ENCODE results near the gene TPMT.
"Not testable (repeated sequence)": the region's sequence is repeated elsewhere in the genome, so short reads cannot be mapped to it uniquely, and the experiment has no call there.

The TPMT gene

GRCh38 chr6:18154507-18155149 lies at the start of gene TPMT:
TSS of gene TPMT (minus strand) at chr6:18155077. CDS start at chr6:18149127, 5,950 bp downstream.
- DNase-seq (ENCODE audit: low read depth in 2 of 2): no peak

- no peak for DNase-seq (ENCODE audit: low read depth in 2 of 2)
These were observed 48.9 kb upstream of the TPMT start for GRCh38 chr6:18203786-18204185.

- DNase-seq (ENCODE audit: low read depth in 2 of 2): no peak
These were observed 37.1 kb upstream of the TPMT start for GRCh38 chr6:18192026-18192425.

- no peak for DNase-seq (ENCODE audit: low read depth in 2 of 2)
These were observed 34.3 kb upstream of the TPMT start for GRCh38 chr6:18189196-18189595.

DNA sequence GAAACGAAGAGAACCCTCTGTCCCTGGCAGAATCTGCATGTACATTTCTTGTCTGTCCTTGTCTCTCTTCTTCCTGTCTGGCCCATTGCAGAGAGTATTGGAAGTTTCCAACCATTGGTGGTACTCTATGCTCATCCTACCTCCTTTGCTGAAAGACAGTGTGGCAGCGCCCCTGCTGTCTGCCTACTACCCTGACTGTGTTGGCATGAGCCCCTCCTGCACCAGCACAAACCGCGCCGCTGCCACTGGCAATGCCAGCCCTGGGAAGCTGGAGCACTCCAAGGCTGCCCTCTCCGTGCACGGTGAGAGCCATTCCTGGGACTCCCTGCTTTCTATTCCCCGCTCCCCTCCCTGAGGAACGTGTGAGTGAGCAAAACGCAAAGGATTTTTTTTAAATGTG lies 32.8 kb upstream of the TPMT start:
- no peak for DNase-seq (ENCODE audit: low read depth in 2 of 2)

DNA sequence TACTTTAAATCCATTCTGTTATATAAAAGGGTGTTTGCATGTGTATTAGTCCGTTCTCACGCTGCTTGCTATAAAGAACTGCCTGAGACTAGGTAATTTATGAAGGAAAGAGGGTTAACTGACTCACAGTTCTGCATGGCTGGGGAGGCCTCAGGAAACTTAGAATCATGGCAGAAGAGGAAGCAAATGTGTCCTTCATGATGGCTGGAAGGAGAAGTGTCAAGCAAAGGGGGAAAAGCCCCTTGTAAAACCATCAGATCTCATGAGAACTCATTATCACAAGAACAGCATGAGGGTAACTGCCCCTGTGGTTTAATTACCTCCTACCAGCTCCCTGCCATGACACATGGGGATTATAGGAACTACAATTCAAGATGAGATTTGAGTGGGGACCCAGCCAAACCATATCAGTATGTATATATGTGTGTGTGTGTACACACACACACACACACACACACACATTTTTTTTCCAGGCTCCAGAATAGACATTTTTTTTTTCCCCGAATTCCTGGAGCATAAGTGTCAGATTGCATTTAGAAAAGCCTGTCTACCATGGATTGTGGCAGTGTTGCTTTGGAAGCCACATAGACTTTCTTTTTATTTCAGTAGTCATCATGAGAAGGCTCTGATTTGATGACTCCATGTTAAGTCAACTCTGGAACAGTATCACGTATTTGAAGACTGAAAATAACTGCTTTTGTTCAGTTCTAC lies 31.8 kb upstream of the TPMT start:
- no peak for DNase-seq (ENCODE audit: low read depth in 2 of 2)

GRCh38 chr6:18186033-18186432 lies 31.2 kb upstream of the TPMT start:
- DNase-seq (ENCODE audit: low read depth in 2 of 2): no peak

DNA sequence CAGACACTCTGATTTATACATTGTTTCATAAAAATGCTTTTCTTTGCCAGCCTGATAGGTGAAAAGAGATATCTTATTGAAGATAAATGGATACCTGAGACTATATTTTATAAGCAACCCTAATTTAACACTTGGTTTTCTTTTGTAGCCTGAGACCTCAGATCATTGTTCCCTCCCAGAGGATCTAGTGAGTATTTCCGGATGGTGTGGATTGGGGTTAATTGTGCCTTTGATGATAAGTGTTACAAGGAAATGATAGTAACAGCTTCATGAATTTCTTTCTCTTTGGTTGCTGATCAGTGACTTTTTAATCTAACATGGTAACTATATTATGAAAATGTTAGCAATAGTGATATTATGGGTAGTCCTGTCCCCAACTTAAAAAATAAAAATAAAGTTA lies 30.7 kb upstream of the TPMT start:
- DNase-seq (ENCODE audit: low read depth in 2 of 2): no peak

GRCh38 chr6:18183766-18184165 lies 28.9 kb upstream of the TPMT start:
- DNase-seq (ENCODE audit: low read depth in 2 of 2): no peak

DNA sequence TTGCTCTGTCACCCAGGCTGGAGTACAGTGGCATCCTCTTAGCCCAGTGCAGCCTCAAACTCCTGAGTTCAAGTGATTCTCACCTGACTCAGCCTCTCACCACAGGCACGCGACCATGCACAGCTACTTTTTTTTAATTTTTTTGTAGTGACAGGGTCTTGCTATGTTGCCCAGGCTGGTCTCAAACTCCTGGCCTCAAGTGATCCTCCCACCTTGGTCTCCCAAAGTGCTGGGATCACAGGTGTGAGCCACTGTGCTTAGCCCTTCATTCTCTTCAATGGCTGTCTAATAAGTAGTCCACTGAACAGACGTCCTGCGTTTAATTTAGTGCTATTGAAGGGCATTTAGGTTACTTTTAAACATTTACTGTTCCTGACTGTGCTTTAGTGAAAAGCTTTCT lies 27.7 kb upstream of the TPMT start:
- no peak for DNase-seq (ENCODE audit: low read depth in 2 of 2)

DNA sequence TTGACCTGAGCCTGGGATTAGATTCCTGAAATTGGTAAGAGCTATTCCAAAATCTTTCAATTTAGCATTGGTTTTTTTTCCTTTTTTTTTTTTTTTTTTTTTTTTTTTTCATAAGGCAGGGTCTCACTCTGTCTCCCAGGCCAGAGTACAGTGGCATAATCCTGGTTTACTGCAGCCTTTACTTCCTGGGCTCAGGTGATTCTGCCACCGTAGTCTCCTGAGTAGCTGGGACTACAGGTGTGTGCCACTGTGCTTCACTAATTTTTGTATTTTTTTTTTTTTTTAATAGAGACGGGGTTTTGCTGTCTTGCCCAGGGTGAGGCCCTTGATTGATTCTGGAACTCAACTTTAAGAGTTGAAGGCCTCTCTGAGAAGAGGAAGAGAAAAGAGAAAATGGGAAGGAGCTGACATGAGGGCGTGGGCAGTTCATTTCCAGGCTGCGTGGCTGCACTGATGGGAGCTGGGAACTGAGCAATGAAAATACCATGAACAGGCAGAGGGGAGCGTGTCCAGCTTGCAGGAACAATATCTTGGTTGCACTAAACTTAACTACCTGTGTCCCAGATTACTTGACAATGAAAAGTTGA lies 25.0 kb upstream of the TPMT start:
- no peak for DNase-seq (ENCODE audit: low read depth in 2 of 2)

DNA sequence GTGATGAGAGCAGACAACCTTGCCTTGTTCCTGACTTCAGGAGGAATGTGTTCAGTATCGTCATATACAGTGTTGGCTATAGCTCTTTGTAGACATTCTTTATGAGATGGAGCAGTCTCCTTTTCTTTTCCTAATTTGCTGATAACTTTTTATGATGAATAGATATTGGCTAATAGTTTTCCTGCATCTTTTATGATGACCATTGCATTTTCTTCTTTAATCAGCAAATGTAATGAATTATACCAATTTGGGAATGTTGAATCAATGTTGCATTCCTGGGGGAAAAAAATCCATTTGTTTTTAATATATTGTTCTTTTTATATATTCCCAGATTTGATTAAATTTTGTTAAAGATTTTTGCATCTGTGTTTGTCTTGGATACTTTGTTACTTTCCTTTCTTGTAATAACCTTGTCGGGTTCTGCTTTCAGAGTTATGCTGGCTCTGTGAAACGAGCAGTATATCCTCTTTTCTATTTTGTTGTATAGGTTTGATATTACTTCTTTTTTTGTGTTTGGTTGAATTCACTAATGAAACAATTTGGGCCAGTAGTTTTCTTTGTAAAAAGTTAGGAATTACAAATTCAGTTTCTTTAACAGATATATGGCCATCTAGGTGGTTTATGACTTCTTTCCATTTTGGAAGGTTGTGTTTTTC lies 24.2 kb upstream of the TPMT start:
- DNase-seq (ENCODE audit: low read depth in 2 of 2): no peak

- no peak for DNase-seq (ENCODE audit: low read depth in 2 of 2)
These were observed 22.5 kb upstream of the TPMT start for GRCh38 chr6:18177286-18177965.

GRCh38 chr6:18176198-18176597 lies 21.3 kb upstream of the TPMT start:
- DNase-seq (ENCODE audit: low read depth in 2 of 2): not testable (repeated sequence)

GRCh38 chr6:18171871-18172270 lies 17.0 kb upstream of the TPMT start:
- DNase-seq (ENCODE audit: low read depth in 2 of 2): no peak

DNA sequence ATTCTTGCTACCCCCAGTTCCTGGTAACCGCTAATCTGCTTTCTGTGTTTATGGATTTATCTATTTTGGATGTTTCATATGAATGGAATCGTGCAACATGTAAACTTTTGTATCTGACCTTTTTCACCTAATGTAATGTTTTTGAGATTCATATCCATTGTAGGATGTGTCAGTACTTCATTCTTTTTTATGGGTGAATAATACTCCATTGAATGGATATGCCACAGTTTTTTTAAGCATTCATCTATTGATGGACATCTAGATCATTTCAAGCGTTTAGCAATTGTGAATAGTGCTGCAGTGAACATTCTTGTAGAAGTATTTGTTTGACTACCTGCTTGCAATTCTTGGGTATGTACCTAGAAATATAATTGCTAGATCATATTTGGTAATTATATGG lies 13.4 kb upstream of the TPMT start:
- no peak for DNase-seq (ENCODE audit: low read depth in 2 of 2)

- no peak for DNase-seq (ENCODE audit: low read depth in 2 of 2)
These were observed 11.6 kb upstream of the TPMT start for GRCh38 chr6:18166312-18167036.

DNA sequence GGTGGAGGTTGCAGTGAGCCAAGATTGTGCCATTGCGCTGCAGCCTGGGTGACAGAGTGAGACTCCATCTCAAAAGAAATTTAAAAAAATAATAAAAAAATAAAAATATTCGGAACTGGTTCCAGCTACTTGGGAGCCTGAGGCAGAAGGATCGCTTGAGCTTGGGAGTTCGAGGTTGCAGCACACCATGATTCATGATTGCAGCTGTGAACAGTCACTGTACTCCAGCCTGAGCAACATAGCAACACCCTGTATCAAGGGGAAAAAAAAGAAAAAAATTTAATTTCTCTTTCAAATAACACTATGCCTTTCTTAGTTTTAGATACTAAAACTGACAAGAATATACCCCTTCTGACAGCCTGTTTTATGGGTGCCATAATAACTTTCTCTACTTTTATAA lies 10.9 kb upstream of the TPMT start:
- DNase-seq (ENCODE audit: low read depth in 2 of 2): no peak

DNA sequence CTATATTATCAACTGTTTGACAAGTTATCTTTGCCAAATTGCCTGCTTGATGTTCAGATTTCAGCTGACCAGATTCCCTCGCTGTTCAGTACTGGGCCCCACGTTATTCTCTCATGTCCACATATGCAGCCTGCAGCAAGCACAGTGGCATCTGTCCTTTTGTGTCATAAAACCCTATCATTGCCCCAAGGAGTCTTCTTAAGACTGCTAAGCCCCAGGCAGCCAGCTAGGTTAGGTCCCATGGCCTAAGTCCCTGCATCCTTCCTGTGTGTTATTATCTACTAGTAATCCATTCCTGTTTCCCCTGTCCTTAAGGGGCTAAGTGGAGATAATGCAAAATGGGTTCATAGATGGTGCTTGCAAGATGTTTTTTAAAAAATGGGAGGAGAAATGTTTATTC lies 7.5 kb upstream of the TPMT start:
- no peak for DNase-seq (ENCODE audit: low read depth in 2 of 2)

DNA sequence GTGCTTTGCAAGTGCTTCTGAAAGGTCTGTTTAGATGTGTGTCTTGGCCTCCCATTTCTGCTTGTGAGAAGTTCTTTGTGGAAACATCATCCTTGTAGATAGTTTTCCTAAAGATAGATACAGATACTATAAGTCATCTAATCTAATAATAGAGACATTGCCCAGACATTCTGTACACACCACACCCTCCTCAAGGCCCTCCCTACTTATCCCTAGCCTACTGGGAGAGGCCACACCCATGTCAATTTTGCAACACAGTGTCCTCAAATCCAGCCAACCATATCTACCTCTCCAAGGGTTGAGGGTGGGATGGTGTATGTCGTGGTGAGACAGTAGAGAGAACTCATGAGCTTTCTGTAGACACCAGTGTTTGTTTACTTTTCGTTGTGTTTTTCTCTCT lies 6.6 kb upstream of the TPMT start:
- no peak for DNase-seq (ENCODE audit: low read depth in 2 of 2)

GRCh38 chr6:18160911-18161310 lies 6.0 kb upstream of the TPMT start:
- DNase-seq (ENCODE audit: low read depth in 2 of 2): no peak

All from stimulated activated CD8-positive, alpha-beta memory T cell treated with anti-CD3 and anti-CD28 coated beads, Interleukin-2, amount 100 ng/mL, for 1 hour (primary cell).